Activated T-cell treated with anti-CD3 and anti-CD28 coated beads for 4 hours (primary cell): Measurements from ENCODE around the gene SDHAF2.
A peak's percentile ranks its signal among the peaks of the same experiment; 100 is the strongest.
"Not testable (repeated sequence)": the region's sequence is repeated elsewhere in the genome, so short reads cannot be mapped to it uniquely, and the experiment has no call there.

Source experiments
- DNase-seq: peaks from one replicate; pipeline ENCODE4 v3.0.0-alpha.2; 2020

SDHAF2 gene

DNA sequence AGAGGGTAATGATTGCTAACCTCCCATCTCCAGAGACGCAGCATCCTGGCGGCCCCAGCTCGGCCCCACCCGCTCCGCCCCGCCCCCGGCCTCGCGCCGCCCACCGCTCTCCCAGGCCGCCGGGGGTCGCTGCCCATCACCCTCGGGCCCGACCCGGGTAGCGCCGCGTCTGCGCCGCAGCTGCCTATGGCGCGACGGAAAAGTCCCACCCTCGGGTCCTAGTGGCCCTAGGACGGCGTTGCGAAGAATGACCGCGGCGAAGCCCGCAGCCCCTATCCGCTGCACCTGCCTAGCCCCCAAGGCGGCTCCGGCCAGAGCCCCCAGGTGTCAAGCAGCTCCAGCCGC, 606 bp upstream of the SDHAF2 start:
- peak; percentile 41 for DNase-seq

DNA sequence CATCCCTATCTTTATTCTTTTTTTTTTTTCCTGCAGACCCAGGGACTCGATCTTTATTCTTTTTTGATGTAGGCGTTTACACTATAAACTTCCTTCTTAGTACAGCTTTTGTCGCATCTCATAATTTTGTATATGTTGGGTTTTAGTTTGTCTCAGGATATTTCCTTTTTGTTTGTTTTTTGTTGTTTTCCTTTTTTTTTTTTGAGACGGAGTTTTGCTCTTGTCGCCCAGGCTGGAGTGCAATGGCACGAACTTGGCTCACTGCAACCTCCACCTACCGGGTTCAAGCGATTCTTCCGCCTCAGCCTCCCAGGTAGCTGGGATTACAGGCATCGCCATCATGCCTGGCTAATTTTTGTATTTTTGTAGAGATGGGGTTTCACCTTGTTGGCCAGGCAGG, 915 bp downstream of the SDHAF2 start:
- not testable (repeated sequence) for DNase-seq

DNA sequence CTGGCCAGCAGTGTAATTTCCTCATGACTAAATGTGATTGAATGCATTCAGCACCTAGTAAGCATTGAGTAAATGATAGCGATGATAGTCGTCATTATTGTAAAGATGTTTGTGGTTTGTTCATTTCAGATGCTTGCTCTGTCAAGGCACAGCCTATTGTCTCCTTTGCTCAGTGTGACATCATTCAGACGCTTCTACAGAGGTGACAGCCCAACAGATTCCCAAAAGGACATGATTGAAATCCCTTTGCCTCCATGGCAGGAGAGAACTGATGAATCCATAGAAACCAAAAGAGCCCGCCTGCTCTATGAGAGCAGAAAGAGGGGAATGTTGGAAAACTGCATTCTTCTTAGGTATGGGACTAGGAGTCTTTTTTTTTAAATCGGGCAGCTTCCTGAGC, 7.6 kb downstream of the SDHAF2 start:
- DNase-seq, result no peak

DNA sequence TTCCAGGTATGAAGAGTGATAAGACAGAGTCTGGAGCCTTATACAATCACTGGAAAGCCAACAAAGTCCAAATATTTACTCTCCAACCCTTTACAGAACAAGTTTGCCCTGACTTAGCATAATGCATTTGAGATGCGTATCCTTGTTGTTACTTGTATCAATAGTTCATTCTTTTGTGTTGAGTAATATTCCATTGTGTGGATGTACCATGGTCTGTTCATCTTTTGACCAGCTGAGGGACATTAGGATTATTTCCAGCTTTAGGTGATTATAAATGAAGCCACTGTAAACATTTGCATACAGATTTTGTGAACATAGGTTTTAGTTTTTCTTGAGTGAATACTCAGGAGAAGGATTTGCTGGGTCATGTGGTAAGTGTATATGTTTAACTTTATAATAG, 9.7 kb downstream of the SDHAF2 start:
- DNase-seq, result no peak

DNA sequence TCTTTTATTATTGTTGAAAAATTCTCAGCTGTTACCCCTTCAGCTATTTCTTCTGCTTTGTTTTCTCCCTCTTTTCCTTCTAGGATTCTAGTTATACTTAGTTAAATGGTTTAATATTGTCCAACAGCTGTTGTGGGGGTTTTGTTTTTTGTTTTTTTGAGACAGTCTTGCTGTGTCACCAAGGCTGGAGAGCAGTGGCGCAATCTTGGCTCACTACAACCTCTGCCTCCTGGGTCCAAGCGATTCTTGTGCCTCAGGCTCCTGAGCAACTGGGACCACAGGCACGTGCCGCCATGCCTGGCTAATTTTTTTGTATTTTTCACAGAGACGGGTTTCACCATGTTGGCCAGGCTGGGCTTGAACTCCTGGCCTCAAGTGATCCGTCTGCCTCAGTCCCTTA, 12.7 kb downstream of the SDHAF2 start:
- no peak for DNase-seq

DNA sequence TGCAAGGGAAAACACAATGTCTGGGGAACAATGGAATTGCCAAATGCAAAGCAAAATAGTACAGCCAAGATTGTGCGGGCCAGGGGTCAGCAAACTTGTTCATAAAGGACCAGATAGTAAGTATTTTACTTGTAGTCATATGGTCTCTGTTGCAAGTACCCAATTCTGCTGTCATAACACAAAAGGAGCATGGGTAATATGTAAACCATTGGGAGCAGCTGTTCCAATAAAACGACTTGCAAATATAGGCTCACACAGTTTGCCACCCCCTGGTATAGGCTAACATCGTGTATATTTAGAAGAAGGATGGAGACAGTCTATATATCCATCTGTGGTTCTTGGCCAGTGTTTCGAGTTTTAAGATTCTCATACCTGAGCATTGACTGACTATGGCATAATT, 15.6 kb downstream of the SDHAF2 start:
- no peak for DNase-seq

DNA sequence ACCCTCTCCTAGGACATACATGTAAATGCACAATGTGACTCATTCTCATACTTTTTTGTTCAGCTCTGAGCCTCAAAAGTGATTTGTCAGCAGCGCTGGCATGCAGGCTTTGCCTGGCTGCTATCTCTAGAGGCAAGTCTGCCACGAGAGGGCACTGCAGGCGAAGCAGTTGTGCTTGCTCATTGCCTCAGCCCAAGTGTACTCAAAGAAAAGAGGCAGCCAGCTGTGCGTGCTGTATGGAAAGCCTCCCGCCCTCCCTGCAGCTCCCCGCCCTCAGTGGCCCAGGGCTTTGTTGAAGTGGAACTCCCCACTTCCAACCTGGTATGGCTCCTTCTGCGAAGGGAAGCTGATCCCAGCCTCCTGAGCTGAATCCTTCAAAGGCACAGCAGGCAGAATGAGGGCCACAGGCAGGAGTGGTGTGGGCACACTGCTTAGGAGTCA, 16.3 kb downstream of the SDHAF2 start:
- DNase-seq, result peak; percentile 68

DNA sequence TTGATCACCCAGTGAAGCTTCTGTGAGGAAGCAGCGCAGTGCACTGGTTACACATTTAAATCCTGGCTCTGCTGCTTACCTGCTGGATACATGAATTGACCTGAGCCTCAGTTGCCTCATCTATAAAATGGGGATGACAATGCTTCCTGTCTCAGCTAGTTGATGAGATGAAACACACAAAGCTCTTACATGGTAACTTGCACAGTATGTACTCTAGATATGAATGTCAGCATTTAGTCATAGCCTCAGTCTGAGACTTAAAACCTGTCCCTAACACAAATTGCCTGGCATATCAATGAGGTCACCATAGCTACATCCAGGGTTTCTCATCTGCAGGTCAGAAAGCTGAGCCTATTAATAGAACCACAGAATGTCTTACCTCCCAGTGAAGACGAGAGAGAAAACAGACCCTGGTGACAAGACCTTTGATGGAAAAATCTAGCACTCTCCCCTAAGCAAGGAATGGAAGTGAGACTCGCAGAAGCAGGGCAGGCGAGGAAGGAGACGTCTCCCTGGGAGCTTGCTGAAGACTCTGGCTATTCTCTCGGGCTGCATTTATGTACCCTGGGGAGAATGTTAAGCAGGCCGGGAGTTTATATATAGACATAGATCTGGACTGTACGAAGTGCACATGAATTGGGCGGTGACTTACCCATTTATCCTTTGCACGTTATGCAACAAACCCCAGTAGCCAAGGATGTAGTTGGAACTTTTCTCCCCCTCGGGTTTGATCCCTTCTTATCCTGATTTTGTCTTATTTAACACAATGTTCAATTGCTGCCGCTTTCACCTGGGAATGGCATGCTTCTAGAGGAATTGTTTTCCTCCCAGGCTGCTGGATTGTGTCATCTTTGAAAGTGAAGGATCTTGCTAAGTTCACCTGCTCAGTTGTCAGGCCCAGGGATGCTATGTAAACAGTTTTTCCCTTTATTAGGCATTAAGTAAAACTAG, 18.0 kb downstream of the SDHAF2 start:
- DNase-seq, result no peak

DNA sequence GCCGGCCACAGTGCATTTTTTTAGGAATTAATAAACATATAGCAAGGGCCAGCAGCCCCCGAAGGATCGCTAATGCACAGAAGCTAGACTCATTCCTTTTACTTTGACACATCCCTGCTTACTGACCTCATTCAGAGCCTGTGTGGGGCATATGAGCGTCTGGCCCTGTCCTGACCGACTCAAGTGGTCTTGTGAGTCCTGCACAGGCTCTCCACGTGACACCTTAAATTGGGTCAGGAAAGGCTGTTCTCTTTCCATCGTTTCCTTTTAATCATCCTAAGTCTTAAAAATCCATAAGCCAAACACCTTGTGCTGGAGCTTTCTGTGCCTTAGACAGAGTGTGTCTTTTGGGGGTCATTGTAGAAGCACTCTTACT, 18.6 kb downstream of the SDHAF2 start:
- no peak for DNase-seq

DNA sequence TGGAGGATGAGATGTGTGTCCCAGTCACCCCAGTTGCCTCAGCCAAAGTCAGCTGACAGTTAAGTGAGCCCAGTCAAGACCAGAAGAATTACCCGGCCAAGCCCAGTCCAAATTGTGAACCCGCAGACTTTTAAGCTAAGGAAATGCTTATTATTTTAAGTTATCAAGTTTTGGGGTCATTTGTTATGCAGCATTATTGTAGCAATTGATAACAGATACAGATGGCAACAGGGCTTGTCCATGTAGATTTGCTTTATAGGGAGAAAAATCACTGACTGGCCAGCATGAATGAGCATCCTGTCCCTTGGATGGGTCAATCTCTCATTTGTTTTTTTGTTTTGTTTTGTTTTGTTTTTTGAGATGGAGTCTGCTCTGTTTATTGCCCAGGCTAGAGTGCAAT, 22.9 kb downstream of the SDHAF2 start:
- no peak for DNase-seq

DNA sequence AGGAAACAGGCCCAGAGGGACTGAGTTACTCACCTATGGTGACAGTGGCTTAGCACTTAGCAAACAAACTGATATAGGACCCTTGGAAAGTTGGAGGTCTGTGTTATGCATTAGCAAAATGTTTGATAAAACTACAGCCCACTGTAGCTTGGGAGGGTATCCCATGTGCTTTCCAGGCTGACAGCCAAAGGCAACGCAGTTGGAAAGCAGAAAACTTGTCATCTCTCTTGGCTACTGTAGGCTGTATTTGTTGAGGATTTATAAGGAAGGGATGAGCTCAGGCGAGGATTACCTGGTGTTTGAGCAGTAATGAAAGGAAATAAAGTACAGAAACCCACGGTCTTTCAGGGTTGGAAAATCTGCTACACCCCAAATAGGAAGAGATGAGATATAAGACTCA, 23.8 kb downstream of the SDHAF2 start:
- no peak for DNase-seq

DNA sequence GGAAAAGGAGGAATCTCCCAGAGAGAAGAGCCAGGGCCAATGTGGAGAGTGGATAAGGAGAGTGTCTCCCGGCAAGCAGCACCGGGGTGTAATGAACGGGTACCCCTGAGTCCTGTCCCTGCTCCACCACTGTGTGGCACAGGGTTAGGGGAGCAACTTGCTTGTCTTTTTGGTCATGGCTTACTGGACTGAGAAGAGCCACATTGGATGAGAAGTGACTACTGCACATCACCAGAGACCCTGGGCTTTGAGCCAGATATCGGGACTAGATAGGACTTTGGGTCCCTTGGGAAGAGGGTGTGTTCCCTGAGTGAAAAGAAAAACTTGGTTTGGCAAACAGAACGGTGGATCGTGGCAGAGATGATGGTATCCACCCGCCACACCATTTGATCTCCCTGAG, 24.6 kb downstream of the SDHAF2 start:
- DNase-seq, result no peak

DNA sequence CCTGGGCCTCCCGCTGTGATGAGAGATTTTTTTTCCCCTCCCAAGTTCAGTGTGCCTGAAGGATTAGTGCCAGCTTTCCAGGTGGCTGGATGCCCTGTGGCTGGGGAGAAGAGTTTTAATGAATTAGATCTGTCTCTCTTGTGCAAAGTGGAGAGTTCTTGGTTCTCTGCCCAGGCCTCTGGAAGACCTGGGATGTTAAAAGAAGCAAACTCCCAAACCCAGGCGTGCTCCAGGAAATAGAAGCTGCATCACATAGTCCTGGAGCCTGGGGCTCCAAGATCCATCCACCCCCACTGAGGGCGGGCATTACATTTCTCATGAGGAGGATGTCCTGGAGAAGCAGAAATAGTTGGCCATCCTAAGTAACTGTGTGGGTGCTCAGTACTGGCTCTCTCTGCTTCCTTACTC, 30.6 kb downstream of the SDHAF2 start:
- no peak for DNase-seq

DNA sequence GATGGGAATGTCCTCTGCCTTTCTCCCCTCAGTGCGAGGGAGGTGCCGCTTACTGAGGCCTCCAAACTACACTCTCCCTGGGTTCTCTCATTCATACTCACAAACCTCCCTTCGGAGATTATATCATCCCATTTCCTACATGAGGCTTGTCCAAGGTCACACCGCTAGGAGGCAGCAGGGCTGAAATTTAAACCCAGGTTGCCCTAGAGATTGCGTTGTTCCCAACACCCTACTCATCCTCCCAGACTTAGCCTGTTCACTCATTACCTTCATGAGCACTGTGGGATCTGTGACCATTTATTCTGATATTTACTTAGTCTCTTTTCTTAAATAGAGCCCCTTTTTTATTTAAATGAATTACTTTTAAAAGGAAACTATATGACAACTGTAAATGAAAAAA, 31.1 kb downstream of the SDHAF2 start:
- no peak for DNase-seq

DNA sequence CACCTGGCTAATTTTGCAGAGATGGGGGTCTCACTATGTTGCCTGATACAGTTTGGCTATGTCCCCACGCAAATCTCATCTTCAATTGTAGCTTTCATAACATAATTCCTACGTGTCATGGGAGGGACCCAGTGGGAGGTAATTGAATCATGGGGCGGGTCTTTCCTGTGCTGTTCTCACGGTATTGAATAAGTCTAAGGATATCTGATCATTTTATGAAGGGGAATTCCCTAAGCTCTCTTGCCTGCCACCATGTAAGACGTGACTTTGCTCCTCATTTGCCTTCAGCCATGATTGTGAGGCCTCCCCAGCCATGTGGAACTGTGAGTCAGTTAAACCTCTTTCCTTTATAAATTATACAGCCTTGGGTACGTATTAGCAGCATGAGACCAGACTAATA, 37.7 kb downstream of the SDHAF2 start:
- not testable (repeated sequence) for DNase-seq

DNA sequence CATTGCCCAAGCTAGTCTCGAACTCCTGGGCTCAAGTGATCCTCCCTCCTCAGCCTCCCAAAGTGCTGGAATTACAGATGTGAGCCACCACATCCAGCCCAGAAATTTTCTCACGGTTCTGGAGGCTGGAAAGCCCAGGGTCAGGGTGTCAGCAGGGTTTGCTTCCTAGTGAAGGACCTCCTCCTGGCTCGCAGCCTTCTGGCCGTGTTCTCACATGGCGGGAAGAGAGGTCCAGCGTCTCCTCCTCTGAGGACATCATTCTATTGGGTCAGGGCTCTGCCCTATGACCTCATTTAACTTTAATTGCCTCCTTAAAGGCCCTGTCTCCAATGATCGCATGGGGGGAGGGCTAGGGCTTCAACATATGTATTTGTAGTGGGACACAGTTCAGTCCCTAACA, 38.1 kb downstream of the SDHAF2 start:
- DNase-seq, result no peak

DNA sequence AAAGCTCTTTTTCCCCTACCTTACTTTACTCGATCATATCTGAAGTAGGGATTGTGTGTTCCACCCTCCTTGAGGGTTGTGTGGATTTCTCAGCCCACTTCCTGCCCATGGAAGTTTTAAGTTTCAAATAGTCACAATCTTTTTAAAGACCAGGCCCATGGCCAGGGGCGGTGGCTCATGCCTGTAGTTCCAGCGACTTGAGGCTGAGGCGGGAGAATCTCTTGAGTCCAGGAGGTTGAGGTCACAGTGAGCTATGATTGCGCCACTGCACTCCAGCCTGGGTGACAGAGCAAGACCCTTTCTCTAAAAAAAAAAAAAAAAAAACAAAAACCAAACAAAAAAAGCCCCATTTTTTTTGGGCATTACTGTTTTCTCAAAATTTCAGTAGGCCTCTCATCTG, 42.4 kb downstream of the SDHAF2 start:
- DNase-seq, result no peak

DNA sequence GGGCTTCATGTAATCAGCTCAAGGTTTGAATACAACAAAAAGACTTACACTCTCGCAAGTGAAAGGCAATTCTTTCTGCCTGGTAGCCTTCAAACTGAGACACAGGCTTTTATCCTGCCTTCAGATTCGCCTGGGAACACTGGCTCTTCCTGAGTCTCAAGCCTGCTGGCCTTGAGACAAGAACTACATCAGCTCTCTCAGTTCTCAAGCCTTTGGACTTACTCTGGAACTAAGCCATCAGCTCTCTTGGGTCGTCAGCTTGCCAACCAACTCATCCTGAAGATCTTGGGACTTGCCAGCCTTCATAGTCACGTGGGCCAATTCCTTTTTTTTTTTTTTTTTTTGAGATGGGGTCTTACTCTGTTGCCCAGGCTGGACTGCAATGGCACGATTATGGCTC, 42.9 kb downstream of the SDHAF2 start:
- no peak for DNase-seq

DNA sequence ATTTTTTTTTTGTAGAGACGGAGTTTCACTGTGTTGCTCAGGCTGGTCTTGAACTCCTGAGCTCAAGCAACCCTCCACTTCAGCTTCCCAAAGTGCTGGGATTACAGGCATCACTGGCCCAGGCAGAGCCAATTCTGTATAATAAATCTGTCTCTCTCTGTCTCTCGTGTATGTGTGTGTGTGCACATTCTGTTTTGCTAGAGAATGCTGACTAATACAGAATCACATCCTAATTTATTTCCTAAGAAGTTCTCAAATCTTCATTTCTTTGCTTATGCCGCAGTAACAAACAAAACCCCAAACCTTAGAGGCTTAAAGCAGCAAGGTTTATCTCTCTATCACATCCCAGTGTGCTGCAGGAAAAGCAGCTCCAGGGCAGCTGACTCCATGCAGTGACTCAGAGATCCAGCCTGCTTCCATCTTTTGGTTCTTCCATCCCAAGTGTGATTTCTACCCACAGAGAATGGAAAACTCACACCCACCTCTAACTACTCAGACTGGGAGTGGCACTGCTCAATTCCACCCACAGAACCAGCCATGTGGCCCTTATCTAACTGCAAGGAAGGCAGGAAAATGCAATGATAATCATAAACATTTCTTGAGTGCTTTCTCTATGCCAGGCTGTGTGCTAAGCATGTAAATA, 43.6 kb downstream of the SDHAF2 start:
- DNase-seq, result no peak

DNA sequence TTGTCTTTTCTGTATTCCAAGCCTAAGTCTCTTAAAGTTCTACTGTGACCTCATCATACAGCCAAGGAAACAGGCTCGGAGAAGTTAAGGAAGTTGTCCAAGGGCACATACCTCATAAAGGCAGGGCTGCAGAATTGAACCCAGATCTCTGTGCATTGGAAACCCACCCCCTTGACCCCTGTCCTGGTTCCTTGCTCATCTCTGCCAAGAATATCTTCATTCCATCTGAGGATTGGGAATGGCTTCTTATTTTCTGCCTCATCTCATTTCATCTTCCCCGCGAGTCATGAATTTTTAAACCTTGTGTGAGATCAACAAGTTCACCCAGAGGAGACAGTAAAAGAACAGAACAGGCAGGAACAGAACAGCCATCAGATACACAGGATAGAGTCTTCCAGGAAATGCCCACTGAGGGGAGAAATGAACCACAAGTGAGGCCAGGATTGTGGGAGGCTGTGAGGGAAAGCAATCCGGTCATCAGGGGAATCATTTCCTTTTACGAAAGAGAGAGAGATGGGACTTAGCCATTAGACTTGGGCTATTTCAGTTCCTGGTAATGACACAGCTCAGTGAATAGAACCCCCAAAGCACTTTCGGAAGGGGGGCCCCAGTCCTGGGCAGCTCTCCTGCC, 44.2 kb downstream of the SDHAF2 start:
- DNase-seq, result no peak

DNA sequence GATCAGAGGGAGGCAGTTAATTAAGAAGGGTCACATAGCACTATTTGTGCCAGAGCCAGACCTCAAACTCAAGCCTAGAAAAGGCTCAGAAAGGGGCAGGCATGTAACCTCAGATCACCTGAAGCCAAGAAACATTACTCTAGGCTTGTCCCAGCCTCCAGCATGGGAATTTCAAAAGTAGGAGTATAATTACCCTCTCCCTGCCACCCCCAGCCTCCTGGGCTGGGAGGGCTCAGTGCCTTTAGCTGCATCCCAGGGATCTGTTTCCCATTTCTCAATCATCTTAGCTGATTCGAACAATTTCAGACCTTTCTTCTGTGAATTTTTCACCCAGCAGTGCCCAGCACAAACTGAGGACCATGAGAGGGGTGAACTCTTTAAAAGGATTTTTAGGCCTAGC, 45.5 kb downstream of the SDHAF2 start:
- DNase-seq, result no peak

DNA sequence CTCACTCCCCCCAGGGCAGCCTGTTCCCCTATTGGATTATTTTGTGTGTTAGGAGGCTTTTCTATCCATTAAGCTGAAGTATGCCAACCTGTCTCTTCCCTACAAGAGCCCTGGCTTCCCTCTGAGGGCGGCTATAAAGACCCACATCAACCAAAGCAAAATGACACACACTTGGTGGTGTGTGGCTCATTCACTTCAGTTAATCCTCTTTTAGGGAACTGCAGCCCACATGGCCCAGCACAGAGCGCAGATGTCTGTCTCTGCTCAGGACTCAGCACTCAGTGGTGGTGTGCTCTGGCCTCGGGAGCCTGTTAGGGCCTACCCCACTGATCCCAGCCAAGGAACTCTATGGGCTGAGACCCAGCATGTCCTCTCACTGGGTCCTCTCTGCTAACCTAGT, 46.4 kb downstream of the SDHAF2 start:
- no peak for DNase-seq

DNA sequence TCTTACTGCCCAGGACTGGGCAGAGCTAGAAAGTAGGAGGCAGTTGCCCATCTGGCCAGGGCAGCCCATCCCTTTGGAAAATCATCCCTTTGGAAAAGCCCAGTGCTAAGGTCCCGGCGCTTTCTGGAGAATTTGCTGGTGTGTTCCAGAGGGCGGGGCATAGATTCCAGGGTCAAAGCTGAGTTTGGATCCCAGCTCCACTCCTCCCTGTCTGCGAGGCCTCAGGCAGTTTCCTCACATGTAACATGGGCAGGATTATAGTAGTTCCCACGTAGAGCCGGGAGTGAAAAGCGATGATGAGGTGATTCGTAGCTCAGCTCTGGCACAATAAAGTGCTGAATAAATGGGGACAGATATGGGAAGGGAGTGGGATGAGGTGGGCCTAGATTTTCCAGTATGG, 47.2 kb downstream of the SDHAF2 start:
- no peak for DNase-seq

DNA sequence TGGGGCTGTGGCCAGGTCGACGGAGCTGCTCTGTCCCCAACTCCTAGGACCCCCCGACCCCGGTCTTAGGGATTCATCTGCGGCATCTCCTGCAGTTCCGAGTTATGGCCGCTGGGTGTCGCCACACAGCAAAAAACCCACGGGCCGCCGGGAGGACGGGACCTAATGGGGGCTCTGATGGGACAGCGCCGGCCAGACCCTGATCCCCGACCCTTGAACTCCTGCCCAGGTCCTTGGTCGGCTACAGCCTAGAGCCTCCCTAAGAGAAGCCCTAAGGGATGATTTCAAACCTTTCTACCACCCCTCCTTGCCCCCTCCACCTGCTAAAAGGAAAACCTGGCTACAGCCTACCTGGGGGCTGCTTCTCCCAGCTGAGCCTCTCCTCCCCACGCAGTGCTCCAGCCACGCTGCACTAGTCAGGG, 47.8 kb downstream of the SDHAF2 start:
- DNase-seq, result peak; percentile 54
